K562 (cell line): ENCODE data around the gene POLR3A. TPM values are rescaled to one million over a fixed set of nuclear protein-coding genes. Genes with fewer than 3 reads are reported as not detected.

Experiments used
- ATAC-seq: fragments of 200-7000 bp; cut with Tn5 transposase; 3 replicates; pipeline ENCODE4 v1.9.1; 2020; ENCODE audit warnings: moderate library complexity
- BruUV-seq: library from RNA; stranded (reverse); fragments of 400-500 nt; replicated peaks from 2 replicates; lab custom pipeline; 2021; lab: Mats Ljungman, UMichigan
- CTCF ChIA-PET: fragments of 300-600 bp; formaldehyde crosslinking; extraction: SDS; loops from one replicate; lab custom pipeline; 2021; ENCODE audit warnings: low intra/inter-chr PET ratio; lab: Yijun Ruan, JAX
- POLR2A ChIA-PET: fragments of 300-600, 350-650 bp; sonication (Branson Sonifier 250); formaldehyde crosslinking; extraction: SDS; loops from one replicate; lab custom pipeline; 2021; ENCODE audit warnings: antibody characterized with exemption, inconsistent platforms; lab: Yijun Ruan, JAX
- DNase-seq, 4 experiments: peaks; one replicate each; pipeline versions ENCODE4 v3.0.0 to v3.0.0-alpha.2; 2011 to 2018; ENCODE audit warnings: low spot score in 3 of 4, mixed read lengths in 3 of 4; ENCODE audit errors: extremely low read depth in 1 of 4
- FAIRE-seq: peaks from 2 replicates; lab custom pipeline; 2011; peaks lifted over from hg19 to GRCh38; lab: Jason Lieb, UNC
- H2AFZ ChIP-seq: 2 replicates; pipeline ENCODE4 v1.6.0; 2011; ENCODE audit warnings: low read depth, low read length, control low read depth, inconsistent platforms
- H3K27ac ChIP-seq: fragments of 200-600 bp; 3 replicates; pipeline ENCODE4 v1.8.0; 2011; ENCODE audit warnings: low read depth, mild to moderate bottlenecking, control low read depth, inconsistent platforms, low read length, moderate library complexity, mixed read lengths; ENCODE audit errors: extremely low read depth
- H3K27me3 ChIP-seq, 2 experiments: fragments of 300-600 bp in 1 of 2; 2 replicates in 1 of 2; 3 replicates in 1 of 2; pipeline versions ENCODE4 v1.6.0 to v1.8.0; 2011; ENCODE audit warnings: inconsistent platforms in 2 of 2, low read length in 2 of 2, mild to moderate bottlenecking in 1 of 2, mixed read lengths in 1 of 2, moderate library complexity in 1 of 2; ENCODE audit not compliant: control insufficient read depth in 2 of 2, insufficient read depth in 2 of 2
- H3K36me3 ChIP-seq: fragments of 300-600 bp; 3 replicates; pipeline ENCODE4 v1.8.0; 2011; ENCODE audit warnings: mild to moderate bottlenecking, low read length, inconsistent platforms; ENCODE audit not compliant: control insufficient read depth, insufficient read depth
- H3K4me1 ChIP-seq, 2 experiments: fragments of 200-600 bp in 1 of 2; replicated peaks in 1 of 2; 2 replicates in 1 of 2; 3 replicates in 1 of 2; pipeline versions ENCODE4 v1.5.1 to v1.8.0; 2011; ENCODE audit warnings: inconsistent platforms in 2 of 2, low read length in 2 of 2, mild to moderate bottlenecking in 1 of 2, mixed read lengths in 1 of 2, moderate library complexity in 1 of 2; ENCODE audit not compliant: control insufficient read depth in 2 of 2, insufficient read depth in 2 of 2
- H3K4me2 ChIP-seq: 2 replicates; pipeline ENCODE4 v1.6.1; 2011; ENCODE audit warnings: low read length, control low read depth, inconsistent platforms, mixed read lengths; ENCODE audit not compliant: insufficient read depth
- H3K4me3 ChIP-seq: fragments of 200-600 bp; sonication (generic), shearing (Covaris generic); 2 replicates; pipeline ENCODE4 v1.5.1; 2016; ENCODE audit warnings: control low read depth, inconsistent platforms
- H3K79me2 ChIP-seq: fragments of 200-600 bp; 3 replicates; pipeline ENCODE4 v1.8.0; 2011; ENCODE audit warnings: low read length, inconsistent platforms; ENCODE audit not compliant: control insufficient read depth, insufficient read depth
- H3K9ac ChIP-seq, 2 experiments: 2 replicates each; pipeline versions ENCODE4 v1.6.0 to v1.6.1; 2011; ENCODE audit warnings: low read depth in 2 of 2, low read length in 2 of 2, control low read depth in 1 of 2, inconsistent platforms in 1 of 2, mild to moderate bottlenecking in 1 of 2, mixed read lengths in 1 of 2; ENCODE audit not compliant: insufficient read depth in 1 of 2
- H3K9me1 ChIP-seq: one replicate; pipeline ENCODE4 v1.6.0; 2011; ENCODE audit warnings: inconsistent platforms, mild to moderate bottlenecking, low read length, moderate library complexity; ENCODE audit not compliant: control insufficient read depth, insufficient read depth
- H3K9me3 ChIP-seq: replicated peaks from 2 replicates; pipeline ENCODE4 v1.5.1; 2011; ENCODE audit warnings: low read depth, low read length, inconsistent platforms; ENCODE audit not compliant: control insufficient read depth, insufficient read depth
- H4K20me1 ChIP-seq: replicated peaks from 2 replicates; pipeline ENCODE4 v1.6.1; 2011; ENCODE audit warnings: low read length, inconsistent platforms, mixed read lengths; ENCODE audit not compliant: control insufficient read depth, insufficient read depth
- CAMTA2 ChIP-seq: fragments of 250-450 bp; sonication (Bioruptor Pico); conservative IDR thresholded peaks from 2 replicates; pipeline ENCODE4 v1.5.1; 2022
- CHAMP1 ChIP-seq: fragments of 450-650 bp; IDR thresholded peaks from 2 replicates; pipeline ENCODE4 v1.6.1; 2016; ENCODE audit warnings: mild to moderate bottlenecking
- CREBBP ChIP-seq: IDR thresholded peaks from one replicate; pipeline ENCODE4 v1.6.1; 2012; ENCODE audit warnings: low read depth, mild to moderate bottlenecking, control low read depth, inconsistent platforms, low read length
- ESRRA ChIP-seq: fragments of 450-650 bp; IDR thresholded peaks from 2 replicates; pipeline ENCODE4 v1.6.1; 2014; ENCODE audit warnings: low read depth, mild to moderate bottlenecking, moderate library complexity, borderline replicate concordance
- FOXP1 ChIP-seq: sonication (generic); formaldehyde crosslinking; IDR thresholded peaks from 2 replicates; pipeline ENCODE4 v1.8.0; 2022; ENCODE audit warnings: mild to moderate bottlenecking, missing genetic modification reagents
- GTF2B ChIP-seq: IDR thresholded peaks from 2 replicates; pipeline ENCODE4 v1.6.1; 2011; ENCODE audit not compliant: insufficient read length; ENCODE audit errors: extremely low read depth
- MEIS2 ChIP-seq: fragments of 450-650 bp; IDR thresholded peaks from 2 replicates; pipeline ENCODE4 v1.6.1; 2014; ENCODE audit warnings: mild to moderate bottlenecking; ENCODE audit not compliant: partially characterized antibody
- MXD1 ChIP-seq: fragments of 250-450 bp; sonication (Bioruptor Pico); IDR thresholded peaks from 2 replicates; pipeline ENCODE4 v1.8.0; 2021; ENCODE audit warnings: borderline replicate concordance, mild to moderate bottlenecking, moderate library complexity; ENCODE audit not compliant: poor library complexity, severe bottlenecking
- NFE2L1 ChIP-seq: fragments of 450-650 bp; IDR thresholded peaks from 2 replicates; pipeline ENCODE4 v1.6.1; 2016; ENCODE audit warnings: missing genetic modification characterization, low read depth, mild to moderate bottlenecking, missing compliant biosample characterization, moderate library complexity, borderline replicate concordance
- PPARD ChIP-seq: fragments of 250-450 bp; sonication (Bioruptor Pico); IDR thresholded peaks from 2 replicates; pipeline ENCODE4 v1.8.0; 2022; ENCODE audit warnings: inconsistent platforms, mild to moderate bottlenecking, moderate library complexity
- SLC30A9 ChIP-seq: fragments of 250-450 bp; sonication (Bioruptor Pico); IDR thresholded peaks from 2 replicates; pipeline ENCODE4 v1.8.0; 2022; ENCODE audit warnings: mild to moderate bottlenecking, moderate library complexity
- TBL1XR1 ChIP-seq, 2 experiments: IDR thresholded peaks; 2 replicates each; pipeline ENCODE4 v1.6.1; 2012; ENCODE audit warnings: improper control_type of control experiment in 2 of 2, low read length in 2 of 2, mild to moderate bottlenecking in 1 of 2
- TEAD4 ChIP-seq, 2 experiments: sonication (generic) in 1 of 2; formaldehyde crosslinking in 1 of 2; IDR thresholded peaks; 2 replicates each; pipeline versions ENCODE4 v1.6.1 to v1.8.0; 2012 to 2022; ENCODE audit warnings: borderline replicate concordance in 1 of 2, inconsistent platforms in 1 of 2, low read length in 1 of 2, mild to moderate bottlenecking in 1 of 2, missing genetic modification reagents in 1 of 2
- THAP7 ChIP-seq: fragments of 250-450 bp; sonication (Bioruptor Pico); IDR thresholded peaks from 2 replicates; pipeline ENCODE4 v1.5.0; 2021
- ZBED1 ChIP-seq: IDR thresholded peaks from 2 replicates; pipeline ENCODE4 v1.6.1; 2014
- WGBS: fragments of 100-300 bp; shearing (Covaris generic); methylation state at CpG from one replicate; pipeline ENCODE4 v1.1.6; 2016; ENCODE audit warnings: low coverage, mixed read lengths; ENCODE audit not compliant: insufficient coverage; ENCODE audit errors: missing lambda C conversion rate; 5-methylcytosine and 5-hydroxymethylcytosine counted together
- in situ Hi-C: fragments of 300-500 bp; cut with MboI; formaldehyde crosslinking; loops from 4 replicates; pipeline ENCODE4 v1.15.0; 2018; ENCODE audit warnings: inconsistent platforms, mixed read lengths
- intact Hi-C: fragments of 100-400 bp; cut with micrococcal nuclease; formaldehyde crosslinking; loops from 2 replicates; pipeline ENCODE4 v1.14.2; 2022
- polyA plus RNA-seq, 8 experiments: library from polyadenylated mRNA; depleted of rRNA in 4 of 8; stranded (reverse) in 5 of 8; unstranded in 3 of 8; fragments of >200 nt; fragmentation: Nextera tagmentation in 2 of 8; fragmentation: Illumina TruSeq in 1 of 8; extraction: Ambion mirVana in 2 of 8; extraction: Trizol in 1 of 8; gene quantifications; 2 replicates each; pipeline versions ENCODE4 v1.2.1 to v1.2.3, GENCODE V29; 2011 to 2014; ENCODE audit warnings: inconsistent platforms in 1 of 8, missing spikeins in 1 of 8
- total RNA-seq, 7 experiments: library from RNA; depleted of rRNA in 6 of 7; stranded (reverse); fragments of >200 nt in 6 of 7; fragmentation: Illumina TruSeq in 2 of 7; extraction: Trizol in 2 of 7; gene quantifications; 2 replicates each; pipeline versions ENCODE4 v1.2.1 to v1.2.3, GENCODE V29; 2011 to 2021; ENCODE audit warnings: low replicate concordance in 1 of 7

Gene POLR3A
- total and polyA plus RNA-seq, 9 of the 15 experiments (the other 6 are each of a cell fraction or from before 2014, with no cell fraction given) = 14.9 to 37.0 (median 26.7) TPM

GRCh38 chr10:78011065-78011464 lies 18.2 kb downstream of the POLR3A start (continued):
- no peak for TF ChIP-seq TEAD4 (IDR thresholded peaks at IDR 0.05; ENCODE audit: low read length)
- TF ChIP-seq TEAD4 (CRISPR knock-in tag; IDR thresholded peaks at IDR 0.05; ENCODE audit: borderline replicate concordance) = no peak

- WGBS = 91% methylated on average over 7 of the region's 7 CpGs
- Histone ChIP-seq H3K9me1 (no peaks in the 10 kb centered on the region), H3K27me3 (no peaks in the 10 kb centered on the region), H3K4me3 (no peak overlapping the region), H3K27ac (no peak overlapping the region), H3K4me1 (no peaks in the 10 kb centered on the region), H2AFZ (no peak overlapping the region), H3K9ac (no peak overlapping the region), H3K79me2 (no peaks in the 10 kb centered on the region), H4K20me1 (no peaks in the 10 kb centered on the region), H3K9me3 (no peaks in the 10 kb centered on the region), H3K4me2 (no peak overlapping the region), H3K36me3 (peaks cover 93% of the 10 kb centered on the region)
- intact Hi-C loops (no loop called here), in situ Hi-C loops (no loop called here)
- ATAC-seq (no peak), DNase-seq (no peak), FAIRE-seq (no peak)
- POLR2A ChIA-PET = interaction anchor here (0.7 to 1.2 kb wide), 2 partner anchors 24 to 1403 kb away, joined by 3 to 5 read pairs; no protein-coding TSS in a partner anchor
- no TSS peak for BruUV-seq
- TF ChIP-seq GTF2B = no peak
- no peak for TF ChIP-seq CREBBP
- no peak for TF ChIP-seq NFE2L1 (tag)
- TF ChIP-seq SLC30A9 (CRISPR knock-in tag) = no peak
- no peak for TF ChIP-seq THAP7 (CRISPR knock-in tag)
- TF ChIP-seq CAMTA2 (CRISPR knock-in tag) = no peak
- no peak for TF ChIP-seq PPARD (CRISPR knock-in tag)
- TF ChIP-seq CHAMP1 = no peak
- no peak for TF ChIP-seq ESRRA
- no peak for TF ChIP-seq MEIS2
- TF ChIP-seq MXD1 = no peak
- no peak for TF ChIP-seq FOXP1 (CRISPR knock-in tag)
- no peak for TF ChIP-seq TBL1XR1 (IDR thresholded peaks at IDR 0.05; ENCODE audit: low read length in 2 of 2)
- no peak for TF ChIP-seq ZBED1
- CTCF ChIA-PET = no interaction called here
Measured at GRCh38 chr10:78010278-78010677, 19.0 kb downstream of the POLR3A start.
